Daoy (cell line): ENCODE results near the gene CKMT2. TPM values are rescaled to one million over a fixed set of nuclear protein-coding genes. Genes with fewer than 3 reads are reported as not detected.

ENCODE experiments used
- DNase-seq: peaks from one replicate; pipeline ENCODE4 v3.0.0-alpha.2; 2015; ENCODE audit warnings: low read depth
- total RNA-seq: library from RNA; depleted of rRNA; stranded (reverse); fragments of >200 nt; shearing (Covaris generic); gene quantifications from 2 replicates; pipeline ENCODE4 v1.2.3, GENCODE V29; 2014; rRNA removed

Gene CKMT2
- not detected in 2 replicates for total RNA-seq

DNA sequence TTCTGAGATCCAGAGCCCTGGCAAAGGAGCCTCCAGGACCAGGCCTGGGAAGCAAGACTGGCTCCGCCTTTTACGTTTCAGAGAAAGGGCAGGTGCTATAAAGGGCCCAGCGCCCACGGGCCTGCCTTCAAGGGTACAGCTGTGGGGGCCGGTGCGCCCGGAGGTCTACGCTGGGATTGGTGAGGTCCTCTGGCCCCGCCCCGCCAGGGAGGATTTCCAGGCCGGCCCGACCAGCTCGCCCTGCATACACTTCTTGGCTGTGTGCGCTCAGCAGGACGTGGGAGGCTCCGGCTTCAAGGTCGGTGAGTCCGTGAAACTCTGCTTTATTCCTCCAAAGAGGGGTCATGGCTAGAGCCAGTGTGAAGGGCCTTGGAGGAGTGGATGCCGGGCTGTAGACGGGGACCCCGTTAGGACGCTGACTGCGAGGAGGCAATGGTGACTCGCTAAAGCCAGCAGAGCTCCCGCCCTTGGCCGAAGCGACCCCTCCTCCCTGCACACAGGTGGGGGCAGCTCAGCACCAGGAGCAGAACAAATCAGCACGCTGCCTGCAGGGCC, at the start of gene CKMT2:
Gene CKMT2 (plus strand): TSS at position 243 of the 555 bp plus-strand sequence. CDS start 17,811 bp downstream, outside the sequence.
- no peak for DNase-seq

DNA sequence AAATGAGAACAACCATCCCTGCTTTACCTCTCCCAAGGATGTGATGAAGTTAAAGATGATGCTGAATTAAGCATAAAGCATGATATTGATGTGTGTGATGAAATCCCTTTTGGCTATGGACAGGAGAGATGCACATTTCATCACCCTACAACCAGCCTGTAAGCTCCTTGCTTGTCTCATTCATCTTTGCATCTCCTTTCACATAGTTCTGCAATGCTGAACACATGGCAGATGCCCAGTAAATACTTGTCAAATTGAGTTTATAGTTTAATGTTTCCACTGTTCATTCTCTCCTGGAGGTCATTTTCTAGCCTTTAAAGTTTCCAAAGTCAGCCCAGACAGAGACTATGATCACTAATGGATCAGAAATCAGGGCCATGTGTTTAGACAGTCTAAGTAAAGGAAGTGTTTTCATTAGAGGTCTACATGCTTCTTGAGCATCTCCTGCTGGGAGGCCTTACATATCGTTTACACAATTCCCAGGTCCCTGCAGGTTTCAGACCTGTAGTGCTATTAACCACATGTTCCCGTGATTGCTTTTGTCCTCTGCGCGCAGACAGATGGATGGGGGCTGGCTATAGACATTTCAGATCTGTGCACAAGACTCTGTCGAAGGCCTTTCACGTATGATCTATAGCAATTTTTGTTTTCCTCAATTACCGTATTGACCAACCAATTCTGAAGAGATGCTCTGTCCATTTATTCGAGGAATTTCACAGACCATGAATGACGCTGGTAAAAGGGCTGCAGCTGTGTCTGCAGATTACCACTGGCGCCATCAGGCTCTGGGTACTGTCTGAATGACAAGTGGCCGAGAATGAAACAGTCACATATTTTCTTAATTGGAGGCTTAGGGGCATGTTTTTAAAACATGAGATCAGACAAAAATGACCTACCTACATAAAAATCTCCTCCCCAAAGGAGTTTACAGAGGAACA, 49.0 kb upstream of the CKMT2 start:
- DNase-seq = no peak

DNA sequence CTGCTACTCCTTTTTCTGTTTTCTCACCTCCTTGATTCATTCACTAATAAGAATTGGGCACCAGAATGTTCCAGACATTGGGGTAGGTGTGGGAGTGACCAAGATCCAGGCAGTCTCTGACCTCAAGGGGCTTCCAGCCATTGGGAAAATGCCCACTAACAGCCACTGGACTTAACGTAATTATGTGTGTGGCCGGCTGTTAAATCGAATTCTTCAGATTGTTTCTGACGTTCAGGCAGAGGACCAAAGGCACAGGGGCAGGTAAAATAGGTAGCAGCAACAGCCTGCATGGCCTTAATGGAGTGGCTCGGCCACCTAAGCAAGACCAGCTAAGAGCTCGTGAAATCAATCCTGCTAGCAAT, 48.4 kb upstream of the CKMT2 start:
- no peak for DNase-seq

DNA sequence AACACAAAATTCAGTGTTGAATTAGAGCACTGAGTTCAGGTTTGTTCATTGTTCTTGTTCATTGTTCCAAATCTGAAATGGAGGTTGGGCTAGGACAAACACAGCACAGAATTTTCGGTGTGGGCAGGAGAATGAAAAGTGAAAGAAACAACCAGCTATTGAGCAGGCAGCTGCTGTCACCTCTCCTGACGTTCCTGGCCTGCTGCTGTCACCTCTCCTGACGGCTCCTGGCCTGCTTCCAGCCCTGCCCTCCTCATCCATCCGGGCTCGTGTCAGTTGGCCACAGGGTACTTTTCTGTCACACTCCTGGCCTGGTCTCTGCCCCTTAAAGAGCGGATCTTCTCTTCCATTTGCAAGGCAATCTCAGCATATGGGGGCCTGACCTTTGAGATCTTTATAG, 45.2 kb upstream of the CKMT2 start:
- DNase-seq = peak; percentile 11

DNA sequence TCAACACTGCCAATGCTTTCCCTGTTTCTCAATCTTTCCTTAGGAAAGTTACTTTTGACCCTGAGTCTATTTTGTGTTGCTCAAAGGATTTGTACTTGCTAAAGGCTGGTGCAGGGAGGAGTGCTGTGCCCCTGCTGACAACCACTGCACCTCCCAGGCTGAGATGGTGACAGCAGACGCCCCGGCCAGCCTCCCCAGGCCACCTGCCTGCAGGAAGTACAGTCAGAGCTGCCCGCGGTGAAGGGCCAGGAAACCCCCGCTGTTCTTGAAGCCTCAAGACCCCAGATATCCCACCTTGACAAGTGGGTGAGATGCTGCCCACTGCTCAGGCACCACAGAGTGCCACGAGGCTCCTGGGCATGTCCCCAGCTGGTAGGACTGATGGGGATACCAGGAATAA, 44.2 kb upstream of the CKMT2 start:
- no peak for DNase-seq

DNA sequence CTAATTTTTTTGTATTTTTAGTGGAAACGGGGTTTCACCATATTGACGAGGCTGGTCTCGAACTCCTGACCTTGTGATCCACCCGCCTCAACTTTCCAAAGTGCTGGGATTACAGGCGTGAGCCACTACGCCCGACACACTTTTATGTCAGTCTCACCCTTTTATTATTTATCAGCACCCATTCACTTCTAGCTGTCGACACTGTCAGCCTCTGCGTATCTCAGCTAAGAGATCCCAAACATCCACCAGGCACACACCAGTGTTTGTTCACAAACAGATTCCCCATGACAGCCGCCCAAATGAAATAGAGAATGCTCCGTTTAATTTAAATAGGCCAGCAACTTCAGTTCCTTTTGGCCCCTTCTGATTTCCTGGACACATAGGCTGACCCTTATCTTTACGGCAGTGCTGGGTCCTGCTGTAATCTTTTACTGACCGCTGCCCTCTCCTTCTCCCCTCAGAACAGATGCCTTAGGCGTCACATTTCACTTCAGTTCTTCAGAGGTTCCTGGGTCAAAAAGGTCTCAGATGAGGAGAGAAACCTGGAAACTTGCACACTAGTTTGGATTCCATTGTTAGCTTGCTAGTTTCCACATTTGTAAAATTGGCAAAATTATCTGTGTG, 43.1 kb upstream of the CKMT2 start:
- DNase-seq = no peak

DNA sequence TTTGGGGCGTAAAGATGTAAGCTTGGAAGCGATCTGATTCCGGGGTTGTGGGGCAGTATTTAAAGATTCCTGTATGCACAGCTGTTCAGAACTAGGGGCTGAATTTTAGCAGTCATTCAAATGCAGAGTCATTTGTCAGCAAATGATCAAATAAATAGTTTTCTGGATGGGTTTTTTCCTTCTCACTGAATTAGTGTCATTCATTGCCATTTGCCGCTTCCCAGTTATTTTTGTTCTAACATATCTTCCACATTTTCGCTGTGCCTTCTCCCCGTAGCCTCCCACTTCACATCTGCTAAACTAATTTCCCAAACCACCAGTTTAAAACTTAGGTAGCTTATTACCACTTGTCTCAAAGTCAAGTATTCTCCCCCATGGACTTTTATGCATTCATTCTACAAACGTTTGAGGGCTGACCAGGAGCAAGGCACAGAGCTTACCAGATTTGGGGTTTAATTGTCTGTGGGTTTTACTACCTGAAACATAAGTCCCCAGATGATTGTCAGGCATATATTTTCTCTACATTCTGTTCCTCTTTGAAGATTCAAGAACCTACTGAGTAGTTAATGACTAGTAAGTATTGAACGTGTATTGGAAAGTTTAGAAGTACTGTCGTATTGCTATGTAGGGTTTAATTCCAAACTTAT, 41.3 kb upstream of the CKMT2 start:
- DNase-seq = no peak

DNA sequence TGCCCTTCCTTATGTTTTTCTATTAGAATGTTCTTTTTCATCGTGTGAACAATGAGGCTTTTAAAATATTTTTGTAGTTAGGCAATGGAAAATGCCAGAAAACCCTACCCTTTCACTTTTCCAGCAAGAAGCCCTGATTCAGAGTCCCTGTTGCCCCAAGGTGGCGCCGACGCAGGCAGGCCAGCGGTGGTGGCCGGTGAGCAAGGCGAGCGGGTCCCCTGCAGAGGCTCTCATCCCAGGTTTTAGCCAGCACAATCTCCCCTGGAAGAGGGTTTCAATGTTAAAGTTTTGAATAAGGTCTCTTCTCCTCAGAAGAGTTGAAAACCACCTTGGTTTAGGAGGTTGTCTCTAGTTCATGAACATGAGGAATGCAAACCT, 40.8 kb upstream of the CKMT2 start:
- no peak for DNase-seq

DNA sequence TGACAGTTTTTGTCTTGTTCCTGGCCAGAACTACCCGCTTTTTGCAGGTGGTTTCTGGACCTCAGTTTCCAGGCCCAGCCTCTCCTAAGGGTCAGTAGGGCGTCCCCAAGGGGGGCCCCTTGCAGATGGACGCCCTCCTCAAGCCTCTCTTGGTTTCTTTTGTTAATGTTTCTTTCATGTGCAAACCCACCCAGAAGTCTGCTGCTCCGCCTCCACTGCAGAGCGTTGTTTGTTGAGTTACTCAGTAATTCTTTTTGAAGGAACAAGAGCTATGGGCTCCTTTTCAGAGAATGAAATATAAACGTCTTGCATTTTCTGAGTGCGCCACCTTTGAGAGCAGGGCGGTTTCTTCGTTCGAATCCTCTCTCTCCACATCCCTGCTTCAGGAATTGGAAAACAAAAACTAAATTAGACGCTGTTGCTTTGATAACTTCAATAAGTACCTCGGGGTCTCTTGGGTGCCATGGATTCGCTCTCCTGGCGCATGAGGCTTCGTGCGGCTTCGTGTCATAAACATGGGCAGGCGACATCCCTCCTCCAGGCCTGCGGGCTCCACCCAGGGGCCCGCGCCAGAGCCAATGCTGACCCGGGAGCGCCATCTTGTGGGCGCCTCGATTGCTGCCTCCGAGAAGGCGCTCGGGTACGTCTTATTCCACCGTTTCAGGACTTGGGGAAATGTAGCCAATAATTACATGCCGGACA, 38.3 kb upstream of the CKMT2 start:
- DNase-seq = peak; percentile 82

DNA sequence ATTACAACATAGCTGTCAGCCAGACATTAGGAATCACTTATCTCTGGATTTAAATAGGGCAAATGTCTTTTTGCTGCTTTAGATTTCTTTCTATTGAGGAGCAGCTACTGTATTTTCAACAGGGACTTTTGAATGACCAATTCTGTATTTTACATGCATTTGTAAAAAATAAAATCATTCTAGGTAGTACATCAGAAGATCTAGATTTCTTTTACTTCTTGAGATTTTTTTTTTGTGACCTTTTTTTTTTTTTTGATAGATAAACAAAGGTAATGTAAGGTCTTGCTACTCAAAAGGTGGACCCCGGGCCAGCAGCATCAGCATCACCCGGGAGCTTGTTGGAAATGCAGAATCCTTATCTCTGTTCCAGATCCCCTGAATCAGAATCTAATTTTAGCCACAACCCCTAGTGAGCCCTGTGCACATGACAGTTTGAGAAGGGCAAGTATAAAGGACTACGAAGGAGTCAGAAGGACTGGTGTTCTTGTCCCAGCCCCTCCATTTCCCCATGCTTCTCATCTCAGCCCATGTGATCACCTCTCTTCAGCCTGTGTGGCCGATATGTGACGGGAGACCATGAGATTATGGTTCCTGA, 37.7 kb upstream of the CKMT2 start:
- DNase-seq = no peak

DNA sequence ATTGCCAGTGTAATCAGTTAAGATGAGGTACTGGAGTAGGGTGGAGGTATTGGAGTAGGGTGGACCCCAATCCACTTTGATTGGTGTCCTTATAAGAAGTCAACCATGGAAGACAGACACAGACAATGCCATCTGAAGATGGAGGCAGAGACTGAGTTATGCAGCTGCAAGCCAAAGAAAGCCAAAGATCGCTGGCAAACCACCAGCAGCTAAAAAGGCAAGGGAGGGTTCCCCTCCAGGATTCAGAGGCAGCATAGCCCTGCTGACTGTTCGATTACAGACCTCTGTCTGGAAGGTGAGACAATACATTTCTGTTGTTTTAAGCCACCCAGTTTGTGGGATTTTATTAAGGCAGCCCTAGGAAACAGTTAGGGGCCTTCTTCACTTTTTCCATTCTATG, 30.5 kb upstream of the CKMT2 start:
- no peak for DNase-seq

DNA sequence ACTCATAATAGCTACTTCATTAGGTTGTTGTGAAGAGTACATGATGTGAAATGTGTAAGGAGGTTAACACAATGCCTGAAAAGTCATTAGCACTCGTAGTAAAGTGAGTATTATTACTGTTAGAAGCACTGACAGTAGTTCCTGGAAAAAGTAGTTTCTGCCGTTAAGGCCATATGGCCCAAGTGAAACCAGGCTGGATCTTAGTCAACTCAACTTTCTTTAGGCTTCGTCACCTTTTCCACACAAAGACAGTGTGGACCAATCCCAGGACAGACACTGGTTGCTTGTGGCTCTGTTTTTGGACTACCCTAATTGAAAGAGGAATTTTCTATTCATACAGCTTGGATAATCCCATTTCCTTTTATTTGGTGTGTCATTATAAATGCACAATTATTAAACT, 29.4 kb upstream of the CKMT2 start:
- no peak for DNase-seq

DNA sequence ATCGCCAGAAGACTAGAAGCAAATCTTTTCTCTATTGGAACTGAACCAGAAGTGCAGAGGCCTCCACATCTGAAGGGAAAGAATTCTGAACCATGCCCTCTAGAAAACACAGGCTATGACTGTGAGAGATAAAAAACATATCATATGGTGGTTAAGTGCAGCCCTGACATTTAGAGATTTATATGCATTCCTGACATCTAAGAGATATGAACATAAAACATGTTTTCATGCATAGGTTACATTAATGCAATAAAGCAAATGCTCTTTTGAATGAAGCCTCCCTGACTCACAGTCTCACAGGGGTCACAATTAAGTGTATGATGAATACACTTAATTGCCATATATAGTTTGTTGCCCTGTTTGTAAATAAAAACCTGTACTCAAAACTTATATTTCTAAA, 28.9 kb upstream of the CKMT2 start:
- no peak for DNase-seq

DNA sequence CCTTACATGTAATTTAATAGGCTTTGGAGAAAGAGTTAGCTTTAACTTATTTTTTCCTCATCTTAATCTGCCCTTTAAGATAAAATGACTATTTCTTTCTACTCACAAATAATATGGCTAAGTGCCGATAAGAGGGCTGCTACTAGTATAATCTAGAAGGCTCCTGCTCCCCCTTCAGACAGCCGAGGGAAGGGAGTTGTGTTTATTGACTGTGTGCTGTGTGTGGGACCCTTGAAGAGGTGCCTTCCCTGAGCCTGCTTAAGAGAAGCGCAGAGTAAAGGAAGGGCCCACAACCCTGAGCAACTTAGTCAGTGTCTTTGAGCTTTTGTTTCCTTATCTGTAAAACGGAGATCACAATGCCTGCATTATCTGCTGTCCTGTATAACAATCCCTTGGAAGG, 28.1 kb upstream of the CKMT2 start:
- no peak for DNase-seq

DNA sequence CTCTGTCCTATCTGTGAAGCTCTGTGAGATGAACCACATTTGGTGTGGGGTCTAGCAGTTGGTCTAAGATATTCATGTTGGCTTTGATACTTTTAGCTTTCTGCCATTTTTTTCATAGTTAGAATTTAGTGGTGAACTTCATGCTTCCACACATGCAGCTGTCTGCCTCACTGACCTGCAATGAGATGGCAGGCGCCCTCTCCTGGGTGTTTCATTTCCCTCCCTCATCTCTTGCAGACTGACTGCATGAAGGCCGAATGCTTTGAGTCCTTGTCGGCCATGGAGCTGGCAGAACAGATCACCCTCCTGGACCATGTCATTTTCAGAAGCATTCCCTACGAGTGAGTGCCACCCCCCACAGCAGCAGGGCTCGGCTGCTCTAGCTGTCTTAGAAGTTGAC, 26.1 kb upstream of the CKMT2 start:
- no peak for DNase-seq

DNA sequence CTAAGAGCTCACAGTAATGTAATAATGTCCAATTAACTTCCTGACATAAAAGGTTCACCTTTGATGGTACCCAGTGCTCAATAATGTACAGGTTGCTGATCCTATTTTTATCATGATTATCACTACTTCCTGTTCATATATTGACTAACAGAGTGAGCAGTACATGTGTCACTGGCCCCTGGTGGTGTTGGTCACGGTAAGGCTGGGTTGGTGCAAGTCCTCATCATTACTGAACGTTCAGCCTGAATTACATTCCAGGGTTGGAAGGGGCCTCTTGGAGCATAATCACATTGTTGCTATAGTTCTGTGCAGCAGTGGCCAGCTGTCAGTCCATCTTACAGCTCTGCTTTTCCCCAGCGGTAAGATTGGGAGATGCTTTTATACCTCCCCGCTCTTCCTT, 24.2 kb upstream of the CKMT2 start:
- peak; percentile 30 for DNase-seq

DNA sequence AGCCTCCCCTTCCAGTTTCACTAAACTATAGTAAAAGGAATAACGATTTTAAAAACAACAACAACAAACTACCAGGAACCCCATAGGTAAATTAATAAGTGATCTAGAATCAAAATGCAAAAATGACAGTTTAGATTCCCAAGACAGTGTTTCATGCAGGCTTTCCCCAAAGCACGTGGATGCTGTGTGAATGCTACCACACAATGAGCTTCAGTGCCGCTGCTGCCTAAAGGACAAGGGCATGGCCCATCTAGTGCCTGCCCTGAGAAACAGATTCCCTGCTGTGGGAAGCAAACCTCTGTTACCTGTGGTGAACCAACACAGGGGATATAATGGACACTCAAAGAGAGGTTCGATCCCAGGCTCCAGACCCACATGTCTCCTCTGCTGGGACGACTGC, 23.7 kb upstream of the CKMT2 start:
- DNase-seq = no peak

DNA sequence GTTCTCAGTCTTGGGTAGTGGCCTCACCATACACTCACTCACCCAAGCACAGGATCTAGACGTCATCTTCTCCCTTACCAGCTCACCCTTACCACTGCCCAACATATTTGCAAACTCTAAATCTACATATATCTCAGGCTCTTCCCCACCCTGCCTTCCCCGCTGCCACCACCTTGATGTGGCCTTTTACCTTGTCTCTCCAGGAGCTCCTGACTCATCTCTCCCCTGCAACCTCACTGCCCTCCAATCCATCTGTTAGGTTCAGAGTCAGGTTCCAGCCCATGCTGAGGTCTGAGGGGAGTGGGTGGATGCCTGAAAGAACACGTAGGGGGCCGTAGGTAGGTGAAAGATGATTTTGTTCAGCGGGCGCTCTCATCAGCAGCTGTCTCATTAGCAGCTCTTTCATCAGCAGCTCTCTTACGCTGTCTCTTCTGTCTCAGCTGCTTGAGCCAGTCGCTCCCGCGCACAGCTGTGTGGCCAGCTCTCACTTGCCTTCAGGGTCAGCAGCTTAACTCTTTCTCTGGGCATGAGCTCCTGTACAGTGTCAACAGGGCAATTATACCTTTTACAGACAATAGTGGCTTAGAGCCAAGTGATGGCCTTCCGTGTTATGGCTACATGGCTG, 23.1 kb upstream of the CKMT2 start:
- no peak for DNase-seq

DNA sequence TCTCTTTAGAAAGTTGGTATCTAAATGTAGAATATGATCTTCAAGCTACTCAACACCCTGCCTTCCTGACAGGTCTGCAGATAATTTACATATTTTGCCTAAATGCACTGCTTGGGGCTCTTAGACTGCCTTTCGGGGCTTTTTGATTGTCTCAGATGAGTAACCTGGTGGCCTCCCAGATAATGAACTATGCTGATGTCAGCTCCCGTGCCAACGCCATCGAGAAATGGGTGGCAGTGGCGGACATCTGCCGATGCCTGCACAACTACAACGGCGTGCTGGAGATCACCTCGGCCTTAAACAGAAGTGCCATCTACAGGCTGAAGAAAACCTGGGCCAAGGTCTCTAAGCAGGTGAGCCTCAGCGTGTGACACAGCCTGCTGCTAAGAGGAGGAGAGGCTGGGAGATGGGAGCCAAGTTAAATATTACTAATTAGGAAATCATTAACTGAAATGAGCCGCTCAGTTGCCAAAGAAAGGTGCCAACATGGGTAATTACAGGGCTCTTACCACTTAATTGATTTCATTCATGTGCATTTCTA, 20.8 kb upstream of the CKMT2 start:
- no peak for DNase-seq

DNA sequence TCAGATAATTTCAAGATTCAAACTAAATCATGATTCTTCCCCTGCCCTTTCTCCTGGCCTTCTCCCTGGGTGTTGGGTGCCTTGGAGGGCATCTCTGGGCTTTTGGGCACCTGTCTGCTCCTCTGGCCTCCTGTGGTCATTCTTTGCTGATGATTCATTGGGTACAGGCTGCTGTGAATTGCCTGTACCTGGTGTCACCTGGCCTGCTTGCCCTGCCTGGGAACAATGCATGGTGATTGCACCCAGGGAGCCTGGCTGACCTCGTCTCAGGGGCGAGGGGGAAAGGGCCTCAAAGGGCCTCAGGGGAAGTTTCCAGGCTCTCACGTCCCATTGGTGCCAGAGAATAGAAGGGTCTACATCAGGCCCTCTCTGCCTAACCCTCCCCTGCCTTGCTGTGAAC, 20.1 kb upstream of the CKMT2 start:
- DNase-seq = no peak

DNA sequence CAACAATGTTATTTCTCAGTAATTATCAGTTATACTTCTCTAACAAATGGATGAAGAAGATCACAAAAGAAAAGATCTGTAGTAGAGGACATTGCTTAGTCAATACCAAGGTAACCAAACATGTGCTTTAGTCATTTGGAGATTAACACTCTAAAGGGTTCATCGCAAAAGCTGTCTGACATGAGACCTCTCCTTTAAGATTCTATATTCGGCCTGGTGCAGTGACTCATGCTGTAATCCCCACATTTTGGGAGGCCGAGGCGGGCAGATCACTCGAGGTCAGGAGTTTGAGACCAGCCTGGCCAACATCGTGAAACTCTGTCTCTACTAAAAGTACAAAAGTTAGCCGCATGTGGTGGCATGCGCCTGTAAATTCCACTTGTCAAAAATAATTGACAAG, 18.3 kb upstream of the CKMT2 start:
- DNase-seq = no peak
